Panc1 (cell line): Measurements from ENCODE around the gene EPHB6. TPM values are rescaled to one million over a fixed set of nuclear protein-coding genes. Genes with fewer than 3 reads are reported as not detected.

Experiments
- ATAC-seq: fragments of 200-7000 bp; cut with Tn5 transposase; 2 replicates; pipeline ENCODE4 v1.9.1; 2020; ENCODE audit warnings: mild to moderate bottlenecking, moderate library complexity
- BruUV-seq: library from RNA; stranded (reverse); fragments of 400-500 nt; replicated peaks from 2 replicates; lab custom pipeline; 2021; lab: Mats Ljungman, UMichigan
- CTCF ChIA-PET: fragments of 300-600 bp; sonication (Branson Sonifier 250); formaldehyde crosslinking; loops from one replicate; lab custom pipeline; 2022; ENCODE audit warnings: antibody characterized with exemption; lab: Charles Lee
- POLR2A ChIA-PET: fragments of 300-600 bp; sonication (Branson Sonifier 250); formaldehyde crosslinking; loops from one replicate; lab custom pipeline; 2022; ENCODE audit warnings: antibody characterized with exemption; lab: Charles Lee
- DNase-seq: peaks from one replicate; pipeline ENCODE4 v3.0.0-alpha.2; 2010; ENCODE audit warnings: low read depth, low spot score
- H3K27ac ChIP-seq: 2 replicates; pipeline ENCODE4 v1.5.1; 2011; ENCODE audit warnings: mild to moderate bottlenecking, low read length, inconsistent platforms
- H3K27me3 ChIP-seq: fragments of 200-500 bp; sonication (Bioruptor generic); 2 replicates; pipeline ENCODE4 v1.6.0; 2014; ENCODE audit warnings: low read length, inconsistent platforms; ENCODE audit not compliant: control insufficient read depth, insufficient read depth
- H3K36me3 ChIP-seq: fragments of 200-500 bp; sonication (Bioruptor generic); 2 replicates; pipeline ENCODE4 v1.5.1; 2014; ENCODE audit warnings: inconsistent platforms, mild to moderate bottlenecking, low read length, moderate library complexity; ENCODE audit not compliant: control insufficient read depth, insufficient read depth
- H3K4me1 ChIP-seq: 2 replicates; pipeline ENCODE4 v1.5.1; 2011; ENCODE audit warnings: inconsistent platforms, mild to moderate bottlenecking, low read length, moderate library complexity; ENCODE audit not compliant: control insufficient read depth, insufficient read depth
- H3K4me3 ChIP-seq, 2 experiments: 2 replicates each; pipeline ENCODE4 v1.5.1; 2011 to 2012; ENCODE audit warnings: low read depth in 2 of 2, low read length in 2 of 2, mild to moderate bottlenecking in 2 of 2, inconsistent platforms in 1 of 2, moderate library complexity in 1 of 2
- H3K9me3 ChIP-seq: fragments of 200-500 bp; sonication (Bioruptor generic); 2 replicates; pipeline ENCODE4 v1.5.1; 2014; ENCODE audit warnings: low read depth, mild to moderate bottlenecking, inconsistent platforms, low read length, moderate library complexity; ENCODE audit not compliant: control insufficient read depth, insufficient read depth
- POLR2AphosphoS5 ChIP-seq: IDR thresholded peaks from 2 replicates; pipeline ENCODE4 v1.6.1; 2012; ENCODE audit warnings: mild to moderate bottlenecking, low read depth, low read length, moderate library complexity
- REST ChIP-seq, 2 experiments: IDR thresholded peaks; 2 replicates each; pipeline ENCODE4 v1.6.1; 2011 to 2012; ENCODE audit warnings: low read depth in 2 of 2, control low read depth in 1 of 2, low read length in 1 of 2, mild to moderate bottlenecking in 1 of 2, moderate library complexity in 1 of 2; ENCODE audit not compliant: insufficient read depth in 1 of 2
- SIN3A ChIP-seq: IDR thresholded peaks from 2 replicates; pipeline ENCODE4 v1.6.1; 2012; ENCODE audit warnings: low read depth, mild to moderate bottlenecking, low read length, moderate library complexity, borderline replicate concordance; ENCODE audit not compliant: insufficient read depth
- TCF7L2 ChIP-seq: IDR thresholded peaks from 2 replicates; pipeline ENCODE4 v1.6.1; 2011; ENCODE audit warnings: mild to moderate bottlenecking, low read depth, low read length, inconsistent platforms
- in situ Hi-C: cut with HindIII; loops from 2 replicates; pipeline ENCODE4 v1.10.0; 2016; ENCODE audit warnings: low sequenced_read_pairs, low pct_unique_long_range_greater_than_20kb
- intact Hi-C: fragments of 100-400 bp; cut with micrococcal nuclease; formaldehyde crosslinking; loops from one replicate; pipeline ENCODE4 v1.10.0; 2022; ENCODE audit not compliant: unreplicated experiment
- total RNA-seq: library from RNA; stranded (reverse); gene quantifications from one replicate; pipeline ENCODE4 v1.2.1, GENCODE V29; 2021; ENCODE audit not compliant: unreplicated experiment
- TF ChIP-seq, protein P1 (sequence below): fragments of 450-650 bp; IDR thresholded peaks from 2 replicates; pipeline ENCODE4 v1.5.1; 2017; ENCODE audit warnings: mild to moderate bottlenecking

The EPHB6 gene
- total RNA-seq, 1 experiment from 2014 or later: 0.54 TPM

DNA sequence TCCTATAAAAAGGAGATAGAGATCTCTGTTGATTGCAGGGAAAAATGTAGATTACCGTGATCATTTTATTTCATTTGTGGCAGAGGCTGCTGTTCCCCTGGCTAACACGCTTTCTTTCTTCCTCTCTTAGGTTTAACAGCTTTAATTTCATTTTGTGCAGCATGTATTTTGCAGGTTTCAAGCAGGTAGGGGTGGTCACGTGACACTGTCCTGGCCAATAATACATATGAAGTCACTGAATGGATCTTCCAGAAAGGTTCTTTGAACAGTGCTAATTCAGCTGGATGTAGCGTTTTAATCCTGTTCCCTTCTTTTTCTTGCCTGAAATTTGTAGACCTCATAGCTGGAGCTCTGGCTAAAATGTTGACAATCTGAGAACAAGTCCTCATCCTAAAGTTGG is 3.6 kb upstream of the EPHB6 start:
- no peaks in the 10 kb centered on the region for H3K9me3 ChIP-seq
- intact Hi-C loops: no loop called here
- H3K27ac ChIP-seq: no peak overlapping the region
- POLR2A ChIA-PET: no interaction called here
- ATAC-seq: no peak
- no TSS peak for BruUV-seq
- TF ChIP-seq SIN3A: no peak
- no peak for TF ChIP-seq POLR2AphosphoS5
- TF ChIP-seq, protein P1, sequence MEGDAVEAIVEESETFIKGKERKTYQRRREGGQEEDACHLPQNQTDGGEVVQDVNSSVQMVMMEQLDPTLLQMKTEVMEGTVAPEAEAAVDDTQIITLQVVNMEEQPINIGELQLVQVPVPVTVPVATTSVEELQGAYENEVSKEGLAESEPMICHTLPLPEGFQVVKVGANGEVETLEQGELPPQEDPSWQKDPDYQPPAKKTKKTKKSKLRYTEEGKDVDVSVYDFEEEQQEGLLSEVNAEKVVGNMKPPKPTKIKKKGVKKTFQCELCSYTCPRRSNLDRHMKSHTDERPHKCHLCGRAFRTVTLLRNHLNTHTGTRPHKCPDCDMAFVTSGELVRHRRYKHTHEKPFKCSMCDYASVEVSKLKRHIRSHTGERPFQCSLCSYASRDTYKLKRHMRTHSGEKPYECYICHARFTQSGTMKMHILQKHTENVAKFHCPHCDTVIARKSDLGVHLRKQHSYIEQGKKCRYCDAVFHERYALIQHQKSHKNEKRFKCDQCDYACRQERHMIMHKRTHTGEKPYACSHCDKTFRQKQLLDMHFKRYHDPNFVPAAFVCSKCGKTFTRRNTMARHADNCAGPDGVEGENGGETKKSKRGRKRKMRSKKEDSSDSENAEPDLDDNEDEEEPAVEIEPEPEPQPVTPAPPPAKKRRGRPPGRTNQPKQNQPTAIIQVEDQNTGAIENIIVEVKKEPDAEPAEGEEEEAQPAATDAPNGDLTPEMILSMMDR: no peak
- no peak for TF ChIP-seq TCF7L2
- TF ChIP-seq REST (IDR thresholded peaks at IDR 0.05; ENCODE audit: insufficient read depth in 1 of 2, low read depth in 2 of 2, low read length in 1 of 2): no peak
- in situ Hi-C loops: no loop called here
- DNase-seq: no peak
- H3K4me1 ChIP-seq: no peaks in the 10 kb centered on the region; the same call in 1 of the 2 replicates
- CTCF ChIA-PET: no interaction called here
- H3K27me3 ChIP-seq: peaks cover 33% of the 10 kb centered on the region
- H3K36me3 ChIP-seq: no peaks in the 10 kb centered on the region; the same call in none of the 2 replicates
- H3K4me3 ChIP-seq: no peak overlapping the region

DNA sequence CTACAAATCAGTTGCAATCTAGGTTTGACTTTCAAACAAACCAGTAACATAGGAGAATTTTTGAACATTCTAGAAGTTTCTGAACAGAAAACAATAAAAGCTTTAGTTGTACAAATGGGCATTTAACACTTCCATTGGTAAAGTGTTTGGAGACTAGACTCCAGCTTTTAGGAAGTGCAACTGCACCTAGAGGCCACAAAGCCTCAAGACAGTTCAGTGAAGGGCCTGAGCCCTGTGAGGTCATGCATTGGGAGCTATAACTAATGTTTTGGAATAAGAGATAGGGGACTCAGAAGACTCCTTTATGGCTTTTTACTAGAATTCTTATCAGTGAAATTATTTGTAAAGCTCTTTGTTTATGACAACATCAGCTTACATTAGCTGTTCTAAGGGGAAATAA is 3.0 kb upstream of the EPHB6 start:
- no TSS peak for BruUV-seq
- no peak overlapping the region for H3K4me3 ChIP-seq
- no peaks in the 10 kb centered on the region for H3K9me3 ChIP-seq
- H3K4me1 ChIP-seq: no peaks in the 10 kb centered on the region; the same call in 1 of the 2 replicates
- no peak for DNase-seq
- ATAC-seq: no peak
- H3K36me3 ChIP-seq: no peaks in the 10 kb centered on the region; the same call in none of the 2 replicates
- ChIA-PET POLR2A (no interaction called here), CTCF (no interaction called here)
- intact Hi-C loops (no loop called here), in situ Hi-C loops (no loop called here)
- H3K27me3 ChIP-seq: peaks cover 33% of the 10 kb centered on the region
- no peak overlapping the region for H3K27ac ChIP-seq
- TF ChIP-seq SIN3A (no peak), TCF7L2 (no peak), POLR2AphosphoS5 (no peak), REST (IDR thresholded peaks at IDR 0.05; ENCODE audit: insufficient read depth in 1 of 2, low read depth in 2 of 2, low read length in 1 of 2) (no peak)
- TF ChIP-seq, protein P1: no peak
